OCI-LY3 (cell line): ENCODE results near the gene MAP3K5.

Source experiments
- H2AFZ ChIP-seq: fragments of 200-600, 300-600 bp; shearing (Covaris generic); 2 replicates; pipeline ENCODE4 v1.6.0; 2014; ENCODE audit warnings: antibody characterized with exemption, low read depth, low read length
- H3K27ac ChIP-seq: fragments of 200-600, 300-600 bp; sonication (generic); 2 replicates; pipeline ENCODE4 v1.5.1; 2014; ENCODE audit warnings: mild to moderate bottlenecking, low read length, moderate library complexity, mixed read lengths
- H3K27me3 ChIP-seq: fragments of 200-600, 300-600 bp; sonication (generic); 2 replicates; pipeline ENCODE4 v1.6.1; 2014; ENCODE audit warnings: low read depth, low read length, mixed read lengths
- H3K36me3 ChIP-seq: fragments of 200-600, 300-600 bp; sonication (generic); replicated peaks from 2 replicates; pipeline ENCODE3; 2014; ENCODE audit warnings: low read depth, low read length, mixed read lengths
- H3K4me1 ChIP-seq: fragments of 300-600, 200-600 bp; sonication (generic); 2 replicates; pipeline ENCODE4 v1.6.1; 2014; ENCODE audit warnings: low read length, mixed read lengths
- H3K4me2 ChIP-seq: fragments of 200-600, 300-600 bp; sonication (generic); 2 replicates; pipeline ENCODE4 v1.6.1; 2014; ENCODE audit warnings: low read length, mixed read lengths
- H3K4me3 ChIP-seq: fragments of 300-600, 200-600 bp; sonication (generic); 2 replicates; pipeline ENCODE4 v1.5.1; 2014; ENCODE audit warnings: antibody characterized with exemption, mild to moderate bottlenecking, low read length, moderate library complexity
- H3K79me2 ChIP-seq: fragments of 300-600, 200-600 bp; shearing (Covaris generic); 2 replicates; pipeline ENCODE4 v1.6.1; 2014; ENCODE audit warnings: mild to moderate bottlenecking, low read length, mixed read lengths
- H3K9ac ChIP-seq: fragments of 300-600, 200-600 bp; shearing (Covaris generic); 2 replicates; pipeline ENCODE4 v1.6.0; 2014; ENCODE audit warnings: mild to moderate bottlenecking, low read length, moderate library complexity
- H3K9me3 ChIP-seq: fragments of 200-600, 300-600 bp; shearing (Covaris generic); 2 replicates; pipeline ENCODE4 v1.6.1; 2014; ENCODE audit warnings: low read length, mixed read lengths; ENCODE audit not compliant: insufficient read depth
- H4K20me1 ChIP-seq: fragments of 200-600, 300-600 bp; sonication (generic); 2 replicates; pipeline ENCODE4 v1.6.1; 2016; ENCODE audit warnings: low read length, mixed read lengths; ENCODE audit not compliant: insufficient read depth
- EZH2phosphoT487 ChIP-seq: fragments of 200-600 bp; shearing (Covaris generic); IDR thresholded peaks from 2 replicates; pipeline ENCODE4 v1.6.1; 2018; ENCODE audit warnings: antibody characterized with exemption, mixed run types, low read depth
- TF ChIP-seq, protein P1 (sequence below): fragments of 200-600, 300-600 bp; sonication (generic); IDR thresholded peaks from 2 replicates; pipeline ENCODE4 v1.5.1; 2014; ENCODE audit warnings: antibody characterized with exemption, low read length, low read depth

MAP3K5 gene

GRCh38 chr6:136655239-136656014 is 136.8 kb downstream of the MAP3K5 start:
- no peaks in the 10 kb centered on the region for H4K20me1 ChIP-seq
- TF ChIP-seq EZH2phosphoT487, result no peak
- TF ChIP-seq, protein P1, sequence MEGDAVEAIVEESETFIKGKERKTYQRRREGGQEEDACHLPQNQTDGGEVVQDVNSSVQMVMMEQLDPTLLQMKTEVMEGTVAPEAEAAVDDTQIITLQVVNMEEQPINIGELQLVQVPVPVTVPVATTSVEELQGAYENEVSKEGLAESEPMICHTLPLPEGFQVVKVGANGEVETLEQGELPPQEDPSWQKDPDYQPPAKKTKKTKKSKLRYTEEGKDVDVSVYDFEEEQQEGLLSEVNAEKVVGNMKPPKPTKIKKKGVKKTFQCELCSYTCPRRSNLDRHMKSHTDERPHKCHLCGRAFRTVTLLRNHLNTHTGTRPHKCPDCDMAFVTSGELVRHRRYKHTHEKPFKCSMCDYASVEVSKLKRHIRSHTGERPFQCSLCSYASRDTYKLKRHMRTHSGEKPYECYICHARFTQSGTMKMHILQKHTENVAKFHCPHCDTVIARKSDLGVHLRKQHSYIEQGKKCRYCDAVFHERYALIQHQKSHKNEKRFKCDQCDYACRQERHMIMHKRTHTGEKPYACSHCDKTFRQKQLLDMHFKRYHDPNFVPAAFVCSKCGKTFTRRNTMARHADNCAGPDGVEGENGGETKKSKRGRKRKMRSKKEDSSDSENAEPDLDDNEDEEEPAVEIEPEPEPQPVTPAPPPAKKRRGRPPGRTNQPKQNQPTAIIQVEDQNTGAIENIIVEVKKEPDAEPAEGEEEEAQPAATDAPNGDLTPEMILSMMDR, result no peak
- no peak overlapping the region for H3K4me2 ChIP-seq
- no peaks in the 10 kb centered on the region for H3K36me3 ChIP-seq
- H2AFZ ChIP-seq, result no peak overlapping the region
- no peak overlapping the region for H3K27ac ChIP-seq
- no peaks in the 10 kb centered on the region for H3K4me1 ChIP-seq
- H3K4me3 ChIP-seq, result no peak overlapping the region
- H3K27me3 ChIP-seq, result no peaks in the 10 kb centered on the region
- no peaks in the 10 kb centered on the region for H3K9me3 ChIP-seq
- H3K9ac ChIP-seq, result no peak overlapping the region
- H3K79me2 ChIP-seq, result no peaks in the 10 kb centered on the region

GRCh38 chr6:136654086-136654485 is 138.2 kb downstream of the MAP3K5 start:
- Histone ChIP-seq H3K4me3 (no peak overlapping the region), H2AFZ (no peak overlapping the region), H3K79me2 (no peaks in the 10 kb centered on the region), H3K9me3 (no peaks in the 10 kb centered on the region), H3K27me3 (no peaks in the 10 kb centered on the region), H4K20me1 (no peaks in the 10 kb centered on the region), H3K36me3 (no peaks in the 10 kb centered on the region), H3K9ac (no peak overlapping the region), H3K27ac (no peak overlapping the region), H3K4me2 (no peak overlapping the region), H3K4me1 (no peaks in the 10 kb centered on the region)
- TF ChIP-seq, protein P1, result no peak
- TF ChIP-seq EZH2phosphoT487, result no peak

DNA sequence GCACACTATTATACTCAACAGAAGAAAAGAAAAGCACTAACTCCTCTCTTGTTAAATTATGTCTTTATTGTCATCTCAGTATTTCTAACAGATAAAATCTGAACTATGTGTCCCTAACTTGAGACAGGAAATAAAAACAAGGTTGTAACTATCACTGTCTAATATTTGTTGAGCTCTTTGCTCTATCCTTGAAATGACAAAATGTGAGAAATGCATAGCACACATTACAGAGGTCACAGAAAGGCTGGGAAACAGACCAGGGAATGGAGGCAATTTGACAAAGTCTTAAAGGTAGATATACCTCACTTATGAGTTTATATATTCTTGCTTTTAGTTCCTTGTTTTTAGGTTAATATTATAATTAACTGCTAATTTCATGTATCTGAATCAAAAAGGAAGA is 139.6 kb downstream of the MAP3K5 start:
- H3K9me3 ChIP-seq, result no peaks in the 10 kb centered on the region

DNA sequence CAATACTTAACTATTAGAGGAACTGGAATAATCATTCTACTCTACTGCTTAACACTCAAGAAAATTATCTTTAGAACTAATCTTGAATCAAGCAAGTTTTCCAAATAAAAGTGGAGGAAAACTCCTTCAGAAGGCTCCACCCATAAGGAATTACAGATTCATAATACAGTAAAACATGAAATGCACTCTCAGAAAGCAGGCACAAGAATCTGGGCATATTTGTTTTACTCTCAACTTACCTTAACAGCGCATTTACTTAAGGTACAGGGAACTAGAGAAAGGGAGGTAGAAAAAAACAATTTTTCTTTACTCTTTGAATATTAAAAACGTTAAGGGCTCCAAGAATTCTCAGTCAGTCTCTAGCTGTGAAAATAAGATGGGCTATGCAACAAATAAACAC is 140.3 kb downstream of the MAP3K5 start:
- H3K79me2 ChIP-seq, result no peaks in the 10 kb centered on the region
- no peak overlapping the region for H3K27ac ChIP-seq
- no peak overlapping the region for H3K4me3 ChIP-seq
- no peak overlapping the region for H3K9ac ChIP-seq
- H4K20me1 ChIP-seq, result no peaks in the 10 kb centered on the region
- H3K9me3 ChIP-seq, result no peaks in the 10 kb centered on the region
- H3K27me3 ChIP-seq, result no peaks in the 10 kb centered on the region
- no peak overlapping the region for H3K4me2 ChIP-seq
- H2AFZ ChIP-seq, result no peak overlapping the region
- TF ChIP-seq, protein P1, result no peak
- no peak for TF ChIP-seq EZH2phosphoT487
- H3K4me1 ChIP-seq, result peaks cover 9% of the 10 kb centered on the region
- no peaks in the 10 kb centered on the region for H3K36me3 ChIP-seq

More for the DNA sequence above, 139.6 kb downstream of the MAP3K5 start:
- Histone ChIP-seq H3K4me2 (no peak overlapping the region), H4K20me1 (no peaks in the 10 kb centered on the region), H3K4me1 (peaks cover 2% of the 10 kb centered on the region), H3K79me2 (no peaks in the 10 kb centered on the region), H3K27me3 (no peaks in the 10 kb centered on the region), H2AFZ (no peak overlapping the region), H3K27ac (no peak overlapping the region), H3K4me3 (no peak overlapping the region), H3K36me3 (no peaks in the 10 kb centered on the region), H3K9ac (no peak overlapping the region)
- no peak for TF ChIP-seq EZH2phosphoT487
- TF ChIP-seq, protein P1, result no peak
